Activated T-cell treated with anti-CD3 and anti-CD28 coated beads for 48 hours (primary cell): ENCODE data around the gene DYNC1I1.

Source experiments
- DNase-seq: peaks from one replicate; pipeline ENCODE4 v3.0.0-alpha.2; 2020; ENCODE audit warnings: low read depth

Gene DYNC1I1

DNA sequence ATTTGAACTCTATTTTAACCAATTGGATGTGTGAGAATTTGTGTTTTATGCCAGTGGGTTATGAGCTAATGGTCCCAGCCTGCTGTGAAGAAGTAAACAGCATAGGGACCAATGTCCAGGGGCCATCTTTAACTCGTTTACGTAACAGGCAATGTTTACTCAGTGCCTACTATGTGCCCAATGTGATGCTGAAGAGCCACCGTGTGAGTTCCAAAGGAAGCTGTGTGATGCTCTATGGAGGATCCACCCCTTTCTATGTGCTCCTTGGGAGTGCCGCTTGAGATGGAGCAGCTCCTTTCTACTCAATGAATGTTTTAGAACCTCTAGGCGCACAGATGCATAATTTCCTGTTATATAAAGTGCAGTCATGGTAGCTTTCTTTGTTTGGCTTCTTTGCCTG, 21.3 kb downstream of the DYNC1I1 start:
- no peak for DNase-seq

DNA sequence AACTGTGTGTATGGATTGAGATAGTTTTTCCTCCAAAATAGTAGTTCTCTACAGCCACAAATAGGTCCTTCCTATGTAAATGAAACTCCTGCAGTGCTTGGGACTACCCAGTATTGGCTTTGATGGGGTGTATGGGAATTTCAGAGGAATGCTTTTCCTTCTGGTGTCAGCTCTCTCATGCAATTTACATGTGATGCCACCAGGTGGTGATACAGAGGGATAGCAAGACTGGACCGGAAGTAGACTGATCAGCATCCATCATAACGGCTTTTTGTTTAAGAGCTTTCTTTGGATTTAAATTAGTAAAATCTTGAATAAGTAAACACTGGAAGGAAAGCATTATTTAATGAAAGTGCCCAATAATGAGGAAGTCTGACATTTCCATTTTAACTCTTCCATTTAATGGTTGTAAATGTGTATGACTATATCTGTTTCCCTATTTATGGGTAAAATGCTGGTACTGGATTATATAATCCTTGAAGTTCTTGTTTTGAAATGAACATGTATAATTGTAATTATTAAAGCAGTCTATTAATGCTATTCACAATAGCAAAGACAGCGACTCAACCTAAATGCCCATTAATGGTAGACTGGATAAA, 22.7 kb downstream of the DYNC1I1 start:
- no peak for DNase-seq

DNA sequence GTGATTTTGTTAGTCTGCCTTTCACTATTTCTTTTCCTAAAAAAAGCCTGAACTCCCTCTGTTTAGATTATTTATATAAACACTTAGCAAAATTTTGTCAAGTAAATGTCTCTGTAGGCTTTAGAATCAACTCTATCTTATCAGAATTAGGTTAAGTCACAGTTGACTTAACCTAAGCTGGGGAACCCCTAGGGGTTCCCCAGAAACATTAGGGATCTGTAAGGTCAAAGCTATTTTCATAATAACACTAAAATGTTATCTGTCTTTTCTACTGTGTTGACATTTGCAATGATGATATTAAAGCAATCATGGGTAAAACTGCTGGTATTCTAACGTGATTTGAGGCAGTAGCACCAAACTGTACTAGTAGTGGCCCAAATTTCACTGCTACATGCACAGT, 24.3 kb downstream of the DYNC1I1 start:
- no peak for DNase-seq

DNA sequence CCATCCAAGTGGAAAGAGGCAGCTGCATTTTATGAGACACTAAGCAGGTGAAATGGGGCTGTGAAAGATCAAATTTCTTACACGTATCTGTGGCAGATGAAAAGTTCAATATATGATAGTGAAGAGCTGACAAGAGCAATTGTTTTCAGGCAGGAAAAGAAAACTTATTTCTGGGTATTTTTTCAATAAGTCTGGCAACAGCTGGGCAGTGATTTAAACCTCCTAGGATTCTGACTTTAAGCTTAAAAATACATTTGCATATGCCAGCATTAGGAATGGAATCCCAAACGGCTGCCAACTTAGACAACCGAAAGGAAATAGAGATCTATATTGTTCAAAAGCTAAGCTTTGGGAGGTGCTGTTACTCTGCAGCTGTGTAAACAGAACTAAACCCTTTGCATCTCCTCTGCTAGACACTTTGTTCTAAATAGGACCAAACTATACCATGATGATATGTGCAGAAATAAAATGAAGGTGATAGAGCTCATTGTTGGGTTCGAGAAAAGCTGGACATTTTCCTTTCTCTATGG, 26.1 kb downstream of the DYNC1I1 start:
- DNase-seq, result no peak

DNA sequence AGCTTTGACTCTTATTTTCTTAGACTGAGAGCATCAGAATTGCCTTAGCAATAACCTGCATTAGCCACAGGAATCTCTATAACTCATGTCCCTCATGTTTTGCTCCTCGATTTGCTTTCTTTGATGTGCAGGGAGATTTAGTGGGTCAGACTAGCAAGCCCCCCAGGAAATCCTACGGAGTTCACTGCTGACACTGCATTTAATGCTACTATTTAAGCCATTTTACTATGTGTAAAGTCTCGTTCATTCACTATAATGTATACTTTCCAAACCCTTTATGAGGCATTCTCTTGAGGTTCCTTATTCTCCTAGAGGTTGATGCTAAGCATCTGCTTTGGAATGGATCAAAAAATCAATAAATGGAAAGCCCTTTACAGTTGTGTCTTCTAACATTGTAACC, 28.4 kb downstream of the DYNC1I1 start:
- DNase-seq, result no peak

DNA sequence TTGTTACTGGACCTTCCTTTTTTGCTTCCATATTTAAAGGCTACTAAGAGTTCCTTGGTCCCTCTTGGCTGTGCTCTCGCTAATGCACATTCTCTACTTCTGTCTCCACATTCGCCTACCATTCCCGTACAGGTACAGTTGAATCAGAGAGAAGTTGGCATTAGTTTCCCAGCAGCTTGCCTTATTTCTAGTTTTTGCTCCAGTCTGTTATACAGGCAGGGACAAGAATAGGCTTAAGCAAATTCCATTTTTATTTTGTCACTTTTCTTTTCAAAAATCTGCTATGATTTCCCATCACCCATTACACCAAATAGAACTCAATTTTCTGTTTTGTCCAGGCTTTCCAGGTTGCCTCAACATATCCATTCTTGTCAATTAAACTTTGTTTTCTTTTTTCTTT, 29.9 kb downstream of the DYNC1I1 start:
- DNase-seq, result no peak

DNA sequence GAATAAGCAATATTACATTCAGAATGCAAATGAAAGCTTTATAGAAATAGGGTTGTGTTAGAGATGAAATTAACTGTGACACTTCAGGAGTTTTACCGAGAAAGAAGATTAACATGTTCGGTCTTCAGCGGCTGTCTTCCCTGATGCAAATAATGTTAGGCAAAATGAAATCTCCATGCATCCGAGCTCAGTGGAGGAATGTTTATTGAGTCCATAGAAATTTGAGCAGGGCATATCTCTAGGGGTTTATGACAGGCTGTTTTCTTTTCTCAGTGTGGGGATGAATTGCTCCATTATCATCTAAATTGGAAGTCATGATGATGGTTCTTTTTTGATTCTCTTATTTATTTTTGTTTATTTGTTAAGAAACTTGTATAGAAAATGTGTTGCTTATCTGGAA, 31.7 kb downstream of the DYNC1I1 start:
- no peak for DNase-seq

DNA sequence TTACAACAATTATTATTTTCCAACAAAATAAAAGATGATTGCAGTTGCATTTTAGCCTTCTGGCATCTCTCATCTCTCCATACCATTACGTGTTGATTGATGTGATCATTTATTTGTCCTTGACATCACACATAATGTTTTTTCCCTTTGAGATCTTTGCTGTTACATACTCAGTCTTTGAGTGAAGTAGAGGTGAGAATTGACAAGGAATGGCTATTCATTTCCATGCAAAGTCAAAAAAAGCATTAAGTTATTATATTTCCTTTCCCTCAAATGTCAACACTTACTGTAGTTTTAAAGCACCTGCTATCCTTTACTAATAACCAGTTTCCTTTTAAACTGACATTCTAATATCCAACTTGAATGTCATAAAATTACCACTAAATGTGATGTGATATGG, 33.6 kb downstream of the DYNC1I1 start:
- DNase-seq, result no peak

DNA sequence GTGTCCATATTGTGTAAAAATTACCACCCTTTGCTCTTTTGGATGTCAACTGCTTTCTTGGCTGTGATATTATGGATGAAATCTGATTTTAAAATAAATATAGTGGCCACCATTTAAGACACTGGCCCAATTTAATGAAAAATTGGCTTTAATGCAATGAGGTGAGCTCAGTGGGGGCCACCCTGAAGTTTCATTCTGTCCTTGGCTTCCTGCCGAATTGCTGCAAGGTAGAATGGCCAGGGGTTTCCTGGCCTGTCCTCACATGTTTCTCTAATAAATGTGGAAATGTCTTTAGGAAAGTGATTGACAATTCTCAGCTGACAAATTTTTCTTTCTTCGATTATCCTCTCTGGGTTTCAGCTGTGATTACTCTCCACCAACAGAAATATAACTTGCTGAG, 36.0 kb downstream of the DYNC1I1 start:
- no peak for DNase-seq

DNA sequence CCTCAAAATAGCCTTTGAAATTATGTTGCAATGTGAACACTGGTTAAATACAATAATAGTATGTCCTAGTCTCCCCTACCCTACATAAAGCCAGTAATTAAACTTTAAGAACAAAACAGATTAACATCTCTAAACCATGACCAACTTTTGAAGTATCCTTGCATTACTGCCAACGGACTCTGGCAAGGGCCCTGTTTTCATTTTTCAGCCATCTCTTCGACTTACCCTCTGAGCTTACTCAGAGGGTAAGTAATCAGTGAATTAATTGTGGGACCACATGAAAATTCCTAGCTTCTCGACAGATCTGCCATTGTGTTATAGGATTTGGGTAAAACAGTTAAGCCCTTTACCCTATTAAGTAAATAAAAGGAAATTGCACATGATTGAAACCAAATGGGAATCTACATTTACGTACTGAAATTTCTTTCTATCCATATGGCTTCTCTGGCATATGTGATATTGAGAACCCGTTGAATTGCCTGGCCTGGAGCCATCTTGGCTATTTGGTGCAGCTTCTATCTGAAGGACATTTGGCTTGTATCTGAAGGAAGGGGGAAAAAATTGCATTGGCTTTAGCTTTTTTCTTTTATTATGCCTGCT, 39.6 kb downstream of the DYNC1I1 start:
- no peak for DNase-seq

DNA sequence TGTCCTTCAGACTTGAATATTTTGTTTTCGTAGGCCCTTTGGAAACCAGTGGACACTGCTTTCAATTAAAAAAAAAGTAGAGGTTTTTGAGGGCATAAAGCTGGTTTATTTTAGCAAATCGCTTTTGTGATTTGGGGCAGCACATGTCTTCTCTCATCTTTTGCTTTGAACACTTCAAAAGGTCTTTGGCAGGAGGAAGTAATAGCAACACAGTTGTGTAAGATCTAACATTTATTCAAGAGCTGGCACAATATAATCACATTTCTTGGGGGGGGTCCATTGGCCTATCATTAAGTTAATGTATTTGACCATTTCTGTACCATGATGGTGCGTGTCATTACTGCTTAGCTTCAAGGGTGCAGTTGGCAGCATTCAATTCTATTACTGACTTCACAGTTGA, 42.4 kb downstream of the DYNC1I1 start:
- DNase-seq, result no peak

DNA sequence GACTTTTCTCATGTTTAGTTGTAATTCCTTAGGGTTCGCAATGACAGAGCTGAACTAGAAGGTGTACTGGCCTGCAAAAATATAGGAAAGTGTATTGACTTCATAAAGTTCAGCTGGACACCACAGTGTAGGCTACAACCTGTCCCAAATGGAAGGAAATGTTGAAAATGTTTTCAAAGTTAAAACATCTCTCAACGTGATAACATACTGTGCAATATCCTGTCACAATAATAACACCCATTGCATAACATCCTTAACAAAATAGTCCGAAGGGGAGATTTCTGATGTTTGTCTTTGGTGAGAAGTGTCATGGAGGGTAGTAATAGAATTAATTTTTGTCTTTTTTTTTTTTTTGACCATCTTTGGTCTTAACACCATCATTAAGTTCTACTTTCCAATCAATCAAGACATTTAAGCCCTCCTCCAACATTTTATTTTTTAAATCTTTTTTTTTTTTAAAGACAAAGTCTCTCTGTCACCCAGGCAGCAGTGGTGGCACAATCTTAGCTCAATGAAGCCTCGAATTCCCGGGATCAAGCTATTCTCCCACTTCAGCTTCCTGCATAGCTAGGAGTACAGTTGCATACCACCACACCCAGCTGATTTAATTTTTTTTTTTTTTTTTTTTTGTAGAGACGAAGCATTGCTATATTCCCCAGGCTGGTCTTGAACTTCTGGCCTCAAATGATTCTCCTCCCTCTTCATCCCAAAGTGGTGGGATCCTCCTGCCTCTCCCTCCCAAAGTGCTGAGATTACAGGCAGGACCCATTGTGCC, 45.7 kb downstream of the DYNC1I1 start:
- no peak for DNase-seq

DNA sequence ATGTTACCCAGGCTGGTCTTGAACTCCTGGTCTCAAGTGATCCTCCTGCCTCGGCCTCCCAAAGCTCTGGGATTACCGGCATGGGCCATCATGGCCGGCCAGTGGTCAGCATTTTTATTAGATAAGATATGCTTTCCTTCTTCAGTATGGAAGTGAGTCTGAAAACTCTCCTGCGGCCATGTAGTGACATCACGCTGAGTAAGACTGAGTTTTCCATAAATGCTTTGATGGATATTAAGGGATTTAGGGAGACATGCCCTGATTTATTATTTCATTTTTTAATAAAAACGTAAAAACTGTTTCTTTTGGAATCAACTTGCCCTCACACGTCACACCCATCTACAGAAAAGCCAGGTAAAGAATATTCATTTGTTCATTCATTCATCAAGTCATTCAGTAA, 48.4 kb downstream of the DYNC1I1 start:
- DNase-seq, result no peak

DNA sequence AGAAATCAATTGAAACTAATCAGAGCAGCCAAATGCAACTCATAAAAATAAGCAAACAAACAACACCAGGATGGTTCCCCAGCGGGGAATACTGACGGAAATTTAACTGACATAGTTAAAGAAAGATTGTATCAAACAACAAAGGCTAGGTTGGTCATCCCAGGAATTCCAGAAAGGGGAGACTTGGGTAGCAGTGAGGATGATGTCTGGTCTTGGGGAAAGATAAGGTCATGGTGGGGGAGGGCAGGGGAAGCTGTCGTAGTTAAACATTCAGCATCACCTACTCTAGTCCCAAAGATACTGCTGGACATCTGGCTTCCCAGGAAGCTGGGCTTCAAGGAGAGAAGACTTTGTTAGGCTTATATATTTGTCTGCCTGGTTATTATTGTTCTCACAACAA, 50.4 kb downstream of the DYNC1I1 start:
- no peak for DNase-seq

DNA sequence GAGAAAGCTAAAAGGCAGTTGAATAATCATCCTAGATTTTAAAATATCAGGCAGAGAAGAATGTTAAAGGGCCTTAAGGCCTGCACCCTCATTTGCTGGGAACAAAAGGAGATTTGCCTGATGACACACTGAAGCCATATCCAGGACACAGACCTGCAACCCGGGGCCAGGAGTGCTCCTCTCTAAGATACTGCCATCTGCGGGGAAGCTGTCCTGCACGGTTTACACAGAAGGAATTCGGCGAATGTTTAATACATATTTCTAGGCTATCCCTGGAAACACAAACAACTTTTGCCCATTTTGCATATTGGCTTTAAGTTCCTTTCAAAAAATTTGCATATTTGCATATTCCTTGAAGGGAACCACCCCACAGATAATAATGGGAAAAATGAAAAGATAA, 52.3 kb downstream of the DYNC1I1 start:
- DNase-seq, result no peak

DNA sequence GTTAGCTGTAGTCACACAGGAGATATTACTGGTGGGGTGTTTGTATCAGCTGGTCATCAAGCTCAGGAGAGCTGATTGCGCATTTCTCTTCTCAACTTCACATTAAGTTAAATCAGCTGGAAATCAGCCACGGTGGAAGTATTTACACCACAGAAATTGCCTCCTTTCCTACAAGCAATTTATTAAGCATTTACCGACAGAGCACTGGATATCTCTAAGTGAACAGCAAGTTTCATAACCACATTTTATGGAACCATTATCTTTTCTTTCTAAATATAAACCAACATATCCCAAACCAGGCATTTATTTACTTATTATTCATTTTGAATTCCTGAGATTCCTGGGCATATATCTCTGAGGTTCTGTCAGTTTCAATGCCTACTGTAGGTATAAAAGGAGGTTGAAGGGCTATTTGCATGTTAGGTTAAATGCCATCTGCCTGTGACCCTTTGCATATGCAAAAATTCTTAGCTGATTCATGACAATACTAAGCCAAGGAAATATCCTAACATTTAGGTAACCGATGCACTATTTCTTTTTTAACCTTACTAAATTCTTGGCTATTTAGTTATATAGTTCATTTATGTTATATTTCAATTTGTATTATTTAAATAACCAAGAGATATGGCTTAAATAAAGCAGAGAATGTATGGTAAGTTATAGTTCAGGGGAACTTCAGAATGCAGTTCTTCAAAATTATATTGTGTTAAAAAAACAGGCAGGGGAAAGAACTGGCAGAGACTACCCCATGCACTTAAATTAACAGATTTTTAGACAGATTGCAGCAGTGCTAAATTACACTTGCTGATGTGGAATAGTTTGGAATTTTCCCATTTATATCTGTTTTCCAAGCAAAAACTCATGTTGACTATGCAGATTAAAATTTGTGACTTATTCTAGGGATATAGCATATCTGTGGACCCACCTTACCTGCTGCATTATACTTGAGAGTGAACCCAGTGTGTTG, 56.8 kb downstream of the DYNC1I1 start:
- no peak for DNase-seq

DNA sequence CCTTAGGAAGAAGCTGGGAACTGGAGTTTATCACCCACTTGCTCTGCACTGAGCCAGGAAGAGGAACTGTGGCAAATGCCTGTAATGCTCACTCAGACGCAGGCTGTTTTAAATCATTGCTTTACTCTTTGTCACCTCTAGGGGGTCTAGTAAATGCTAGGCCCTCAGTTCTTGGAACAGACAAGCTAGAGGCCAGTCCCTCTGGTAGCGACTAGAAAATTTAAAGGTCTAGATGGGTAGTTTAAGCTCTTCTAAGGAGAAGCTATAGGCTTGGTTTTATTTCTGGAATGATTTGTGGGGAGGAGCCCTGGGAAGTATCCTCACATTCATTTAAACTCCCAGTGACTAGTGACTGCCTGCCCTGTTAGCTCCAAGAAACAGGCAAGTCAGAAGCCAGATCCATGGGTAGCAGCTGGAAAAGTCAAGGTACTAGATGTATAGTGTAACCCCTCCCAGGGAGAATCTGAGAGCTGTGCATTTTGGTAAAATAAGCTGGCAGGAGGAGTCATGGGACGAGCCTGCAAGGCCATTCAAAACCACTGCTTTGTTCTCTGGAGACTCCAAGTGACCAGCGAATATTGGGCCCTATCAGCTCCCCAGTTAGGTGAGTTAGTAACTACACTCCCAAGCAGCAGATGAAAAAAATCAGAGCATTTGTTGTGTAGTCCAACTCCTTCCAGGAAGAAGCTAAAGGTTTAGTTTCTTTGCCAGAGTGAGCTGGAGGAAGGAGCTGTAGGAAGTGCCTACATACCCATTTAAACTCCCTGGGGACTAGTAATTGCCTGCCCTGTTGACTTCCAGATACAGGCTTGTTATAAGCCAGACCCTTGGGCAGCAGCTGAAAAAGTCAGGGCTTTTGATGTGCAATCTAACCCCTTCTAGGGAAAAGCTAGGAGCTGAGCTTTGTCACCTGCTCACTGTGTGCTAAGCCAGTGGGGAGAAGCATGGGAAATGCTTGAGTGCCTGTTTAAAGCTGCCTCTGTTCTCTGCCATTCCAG, 68.9 kb downstream of the DYNC1I1 start:
- no peak for DNase-seq

DNA sequence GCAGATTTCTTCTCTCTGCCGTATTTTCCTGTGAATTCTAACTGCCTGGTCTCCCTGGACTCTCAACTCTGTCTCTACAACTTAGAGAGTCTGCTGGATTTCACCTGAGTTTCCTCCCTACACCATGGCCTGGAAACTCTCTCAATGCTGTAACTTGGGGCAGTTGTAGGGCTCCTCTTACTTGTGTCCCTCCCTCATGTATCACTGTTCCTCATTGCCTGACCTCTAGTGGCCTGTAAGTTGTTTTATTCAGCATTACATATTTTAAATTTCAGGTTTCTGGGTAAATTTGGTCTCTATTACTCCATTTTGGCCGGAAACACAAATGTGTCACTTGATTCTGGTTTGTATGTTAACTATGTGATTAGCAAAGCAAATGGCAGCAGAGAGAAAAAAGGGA, 70.9 kb downstream of the DYNC1I1 start:
- no peak for DNase-seq

DNA sequence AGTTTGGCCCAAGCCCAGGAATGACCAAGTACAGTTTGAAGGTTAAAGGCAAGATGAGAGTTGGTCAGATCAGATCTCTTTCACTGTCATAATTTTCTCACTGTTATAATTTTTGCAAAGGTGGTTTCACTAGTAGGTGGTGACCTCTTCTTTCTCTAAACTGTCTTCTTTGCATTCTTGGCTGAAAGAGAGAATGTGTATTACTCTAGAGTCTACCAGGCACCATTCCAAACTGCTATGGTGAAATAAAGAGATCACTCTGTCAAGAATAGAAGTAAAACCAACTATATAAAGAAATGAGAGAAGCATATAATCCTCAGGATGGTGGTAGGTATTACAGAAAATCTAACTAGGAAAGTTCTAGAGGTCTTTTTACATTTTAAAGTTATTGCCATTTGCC, 72.7 kb downstream of the DYNC1I1 start:
- DNase-seq, result no peak

DNA sequence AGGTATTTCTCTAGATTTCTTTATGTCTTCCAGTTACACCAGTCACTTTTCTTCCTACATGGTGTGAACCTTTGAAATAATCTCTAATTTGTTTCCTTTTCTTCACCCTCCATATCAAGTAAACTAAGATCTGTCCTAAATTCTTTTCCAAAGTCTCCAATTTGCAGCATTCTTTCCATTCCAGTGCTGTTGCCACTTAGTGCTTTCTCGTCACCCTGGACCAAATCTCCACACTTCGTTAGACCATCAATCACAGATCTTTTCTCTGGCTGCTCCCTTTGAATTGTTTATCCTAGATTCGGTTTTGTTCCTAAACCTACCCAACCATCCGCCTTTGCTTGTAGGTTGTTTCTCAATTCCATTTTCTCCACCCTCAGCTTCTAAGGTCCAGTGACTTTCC, 74.7 kb downstream of the DYNC1I1 start:
- no peak for DNase-seq

DNA sequence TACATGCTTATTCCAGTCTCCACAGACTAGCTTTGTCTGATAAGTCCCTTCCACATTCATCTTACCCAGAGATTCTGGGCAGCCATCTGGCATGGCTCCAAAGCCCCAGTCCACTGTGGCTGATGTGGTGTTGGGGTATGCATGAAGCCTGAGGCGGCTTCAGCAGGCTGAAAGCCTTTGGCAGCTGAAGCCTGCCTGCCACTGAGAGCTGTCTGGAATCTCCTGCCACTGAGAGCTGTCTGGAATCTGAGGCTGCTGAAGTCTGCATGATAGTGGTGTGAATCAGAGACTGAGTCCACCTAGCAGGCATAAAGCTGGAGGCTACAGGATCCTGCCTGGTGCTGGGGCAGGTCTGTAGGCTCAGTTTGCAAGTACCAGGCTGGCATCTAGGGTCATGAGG, 87.1 kb downstream of the DYNC1I1 start:
- DNase-seq, result no peak
